Thymus (tissue), 11 donors: ENCODE results near the gene ZNF275. TPM values are rescaled to one million over a fixed set of nuclear protein-coding genes. Genes with fewer than 3 reads are reported as not detected.

Experiments used
- DNase-seq, 9 donors: peaks; one replicate each; pipeline ENCODE4 v3.0.0-alpha.2; 2013; ENCODE audit warnings: low spot score in 9 of 9, low read depth in 6 of 9, missing footprints in 1 of 9
- H3K27ac ChIP-seq, 2 donors: one replicate each; pipeline ENCODE4 v1.5.1; 2013; ENCODE audit warnings: control low read depth in 1 of 2, low read depth in 1 of 2, low read length in 1 of 2, mild to moderate bottlenecking in 1 of 2, moderate library complexity in 1 of 2
- H3K27me3 ChIP-seq, 2 donors: one replicate each; pipeline ENCODE4 v1.5.1; 2013; ENCODE audit warnings: low read length in 1 of 2; ENCODE audit not compliant: control insufficient read depth in 2 of 2, insufficient read depth in 1 of 2
- H3K36me3 ChIP-seq, 2 donors: one replicate each; pipeline ENCODE4 v1.5.1; 2013; ENCODE audit warnings: low read length in 1 of 2, mild to moderate bottlenecking in 1 of 2, moderate library complexity in 1 of 2; ENCODE audit not compliant: control insufficient read depth in 2 of 2, insufficient read depth in 2 of 2
- H3K4me1 ChIP-seq, 2 donors: one replicate each; pipeline ENCODE4 v1.5.1; 2013; ENCODE audit warnings: low read length in 2 of 2; ENCODE audit not compliant: control insufficient read depth in 2 of 2, insufficient read depth in 2 of 2
- H3K4me3 ChIP-seq, 2 donors: one replicate each; pipeline ENCODE4 v1.5.1; 2013; ENCODE audit warnings: low read length in 2 of 2, control low read depth in 1 of 2, mild to moderate bottlenecking in 1 of 2
- H3K9me3 ChIP-seq, 2 donors: one replicate each; pipeline ENCODE4 v1.5.1; 2013; ENCODE audit warnings: low read length in 1 of 2, mild to moderate bottlenecking in 1 of 2; ENCODE audit not compliant: control insufficient read depth in 2 of 2, insufficient read depth in 1 of 2
- WGBS: extraction: QIAGEN DNeasy Blood & Tissue Kit; methylation state at CpG from one replicate; pipeline ENCODE4 v1.1.7; 2013; 5-methylcytosine and 5-hydroxymethylcytosine counted together
- polyA plus RNA-seq: library from polyadenylated mRNA; stranded (reverse); fragments of 200-250 nt; gene quantifications from one replicate; pipeline ENCODE4 v1.2.3, GENCODE V29; 2013
- total RNA-seq: library from RNA; stranded (reverse); fragments of 120-200 nt; gene quantifications from one replicate; pipeline ENCODE4 v1.2.4, GENCODE V29; 2013
- donor health status: healthy.

The ZNF275 gene
- total and polyA plus RNA-seq, 2 donors, result 3.7 to 4.5 TPM

GRCh38 chrX:153303276-153304262 is 30.4 kb upstream of the ZNF275 start:
- Histone ChIP-seq H3K4me3 (no peak overlapping the region), H3K9me3 (no peaks in the 10 kb centered on the region), H3K27ac (no peak overlapping the region), H3K27me3 (peaks cover 0 to 10% of the 10 kb centered on the region in 2 donors), H3K36me3 (no peaks in the 10 kb centered on the region), H3K4me1 (no peaks in the 10 kb centered on the region)
- 61% methylated on average over 12 of the region's 12 CpGs for WGBS
- no peak for DNase-seq

GRCh38 chrX:153304988-153305736 is 28.8 kb upstream of the ZNF275 start:
- 92% methylated on average over 9 of the region's 9 CpGs for WGBS
- DNase-seq, result no peak
- H3K27me3 ChIP-seq, result peaks cover 0 to 12% of the 10 kb centered on the region in 2 donors
- no peak overlapping the region for H3K27ac ChIP-seq
- H3K36me3 ChIP-seq, result no peaks in the 10 kb centered on the region
- no peak overlapping the region for H3K4me3 ChIP-seq
- no peaks in the 10 kb centered on the region for H3K9me3 ChIP-seq
- no peaks in the 10 kb centered on the region for H3K4me1 ChIP-seq

DNA sequence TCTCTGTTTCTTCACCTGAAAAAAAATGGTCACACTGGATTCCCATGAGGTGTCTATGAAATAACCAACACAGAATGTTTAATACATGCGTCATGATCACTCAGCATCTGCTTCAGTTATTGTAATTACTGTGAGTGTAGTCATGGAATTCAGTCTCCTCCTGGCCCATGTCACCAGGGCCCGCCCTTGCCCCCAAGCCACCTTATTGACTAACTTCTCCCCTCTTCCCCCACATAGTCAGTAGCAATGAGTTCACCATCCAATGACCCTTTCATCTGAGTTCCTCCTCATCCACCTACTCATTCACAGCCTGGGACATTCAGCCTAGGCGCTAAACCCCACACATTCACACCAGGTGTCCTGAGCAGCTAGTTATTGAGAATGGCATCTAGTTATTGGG is 28.0 kb upstream of the ZNF275 start:
- H3K9me3 ChIP-seq, result no peaks in the 10 kb centered on the region
- H3K27ac ChIP-seq, result no peak overlapping the region
- H3K27me3 ChIP-seq, result peaks cover 0 to 12% of the 10 kb centered on the region in 2 donors
- H3K4me3 ChIP-seq, result no peak overlapping the region
- DNase-seq, result no peak
- H3K4me1 ChIP-seq, result no peaks in the 10 kb centered on the region
- 96% methylated on average over 3 of the region's 3 CpGs for WGBS
- no peaks in the 10 kb centered on the region for H3K36me3 ChIP-seq

GRCh38 chrX:153306527-153307115 is 27.3 kb upstream of the ZNF275 start:
- Histone ChIP-seq H3K36me3 (no peaks in the 10 kb centered on the region), H3K4me1 (no peaks in the 10 kb centered on the region), H3K27me3 (peaks cover 0 to 12% of the 10 kb centered on the region in 2 donors), H3K9me3 (no peaks in the 10 kb centered on the region), H3K4me3 (no peak overlapping the region), H3K27ac (no peak overlapping the region)
- no peak for DNase-seq
- 93% methylated on average over 17 of the region's 17 CpGs for WGBS

- Histone ChIP-seq H3K27me3 (peaks cover 0 to 12% of the 10 kb centered on the region in 2 donors), H3K9me3 (no peaks in the 10 kb centered on the region), H3K4me3 (no peak overlapping the region), H3K36me3 (no peaks in the 10 kb centered on the region), H3K4me1 (no peaks in the 10 kb centered on the region), H3K27ac (no peak overlapping the region)
- 93% methylated on average over 12 of the region's 12 CpGs for WGBS
- DNase-seq, result no peak
These were observed 26.4 kb upstream of the ZNF275 start for GRCh38 chrX:153307276-153308178.

DNA sequence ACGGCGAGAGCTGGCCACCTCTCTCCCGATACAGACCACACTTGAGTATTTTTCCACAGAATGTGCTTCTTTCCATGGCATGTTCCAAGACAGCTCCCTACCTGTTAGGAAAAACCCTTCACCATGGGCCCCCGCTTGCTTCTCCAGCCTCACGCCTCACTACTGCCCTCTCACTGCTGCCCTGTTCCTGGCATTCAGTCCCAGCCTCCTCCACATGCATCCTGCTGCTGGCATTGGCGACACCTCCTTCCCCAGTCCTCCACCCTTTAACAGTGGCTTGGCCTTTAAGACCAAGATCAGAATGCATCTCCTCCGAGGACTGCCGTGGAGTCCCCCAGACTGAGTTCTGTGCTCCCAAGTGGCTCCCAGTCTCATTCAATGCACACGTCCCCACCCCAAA is 23.1 kb upstream of the ZNF275 start:
- Histone ChIP-seq H3K4me3 (no peak overlapping the region), H3K4me1 (no peaks in the 10 kb centered on the region), H3K36me3 (no peaks in the 10 kb centered on the region), H3K9me3 (no peaks in the 10 kb centered on the region), H3K27me3 (peaks cover 0 to 2% of the 10 kb centered on the region in 2 donors), H3K27ac (no peak overlapping the region)
- 94% methylated on average over 9 of the region's 9 CpGs for WGBS
- no peak for DNase-seq

DNA sequence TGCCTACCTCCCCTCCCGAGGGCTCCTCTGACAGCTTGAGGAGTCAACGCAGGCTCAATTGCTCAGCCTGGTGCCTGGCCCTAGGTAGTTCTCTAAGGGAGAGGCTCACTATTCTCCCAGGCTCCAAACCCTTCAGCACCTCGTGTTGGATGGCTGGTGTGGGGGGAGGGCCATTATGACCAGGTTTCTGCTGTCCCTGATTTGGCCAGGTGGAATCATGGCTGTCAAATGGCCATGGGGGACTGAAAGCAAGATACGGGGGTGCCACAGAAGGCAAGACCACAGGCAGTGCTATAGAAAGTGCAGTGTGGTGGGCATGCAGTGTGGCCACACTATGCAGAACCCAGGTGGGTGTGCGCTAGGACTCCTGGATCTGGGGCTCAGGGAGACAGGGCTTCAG is 21.9 kb upstream of the ZNF275 start:
- WGBS, result 97% methylated on average over 5 of the region's 5 CpGs
- no peak for DNase-seq
- Histone ChIP-seq H3K4me1 (no peaks in the 10 kb centered on the region), H3K9me3 (no peaks in the 10 kb centered on the region), H3K27ac (no peak overlapping the region), H3K4me3 (no peak overlapping the region), H3K27me3 (peaks cover 0 to 2% of the 10 kb centered on the region in 2 donors), H3K36me3 (no peaks in the 10 kb centered on the region)

- H3K4me3 ChIP-seq, result no peak overlapping the region
- peaks cover 0 to 2% of the 10 kb centered on the region in 2 donors for H3K27me3 ChIP-seq
- H3K4me1 ChIP-seq, result no peaks in the 10 kb centered on the region
- DNase-seq, result no peak
- H3K27ac ChIP-seq, result no peak overlapping the region
- no peaks in the 10 kb centered on the region for H3K36me3 ChIP-seq
- WGBS, result 87% methylated on average over 1 of the region's 1 CpG
- no peaks in the 10 kb centered on the region for H3K9me3 ChIP-seq
These were observed 21.1 kb upstream of the ZNF275 start for GRCh38 chrX:153312842-153313241.
